CD14-positive monocyte (primary cell): Measurements from ENCODE around the gene COL21A1. TPM values are rescaled to one million over a fixed set of nuclear protein-coding genes. Genes with fewer than 3 reads are reported as not detected.

Experiments used
- DNase-seq, 3 donors: peaks; one replicate each; pipeline ENCODE4 v3.0.0-alpha.2; 2011 to 2022
- H2AFZ ChIP-seq: 2 replicates; pipeline ENCODE4 v1.6.0; 2012; ENCODE audit warnings: mild to moderate bottlenecking, low read depth, low read length, inconsistent platforms; ENCODE audit not compliant: insufficient read depth, poor library complexity, severe bottlenecking
- H3K27ac ChIP-seq, 2 donors: 1 replicate in 1 of 2; 2 replicates in 1 of 2; pipeline ENCODE4 v1.5.1; 2012 to 2013; ENCODE audit warnings: low read length in 2 of 2, control low read depth in 1 of 2, inconsistent platforms in 1 of 2, low read depth in 1 of 2, mild to moderate bottlenecking in 1 of 2
- H3K27me3 ChIP-seq, 2 donors: one replicate each; pipeline versions ENCODE4 v1.6.0 to v1.6.1; 2011 to 2013; ENCODE audit warnings: low read length in 2 of 2; ENCODE audit not compliant: control insufficient read depth in 2 of 2, insufficient read depth in 2 of 2
- H3K36me3 ChIP-seq, 2 donors: replicated peaks in 1 of 2; 1 replicate in 1 of 2; 2 replicates in 1 of 2; pipeline versions ENCODE4 v1.5.1 to v1.6.1; 2012 to 2013; ENCODE audit warnings: low read length in 2 of 2, control low read depth in 1 of 2, inconsistent platforms in 1 of 2, mild to moderate bottlenecking in 1 of 2; ENCODE audit not compliant: insufficient read depth in 2 of 2, control insufficient read depth in 1 of 2
- H3K4me1 ChIP-seq, 2 donors: 1 replicate in 1 of 2; 2 replicates in 1 of 2; pipeline versions ENCODE4 v1.5.1 to v1.6.1; 2012 to 2013; ENCODE audit warnings: low read length in 2 of 2, control low read depth in 1 of 2, inconsistent platforms in 1 of 2, mild to moderate bottlenecking in 1 of 2, moderate library complexity in 1 of 2; ENCODE audit not compliant: insufficient read depth in 2 of 2, control insufficient read depth in 1 of 2
- H3K4me2 ChIP-seq: replicated peaks from 2 replicates; pipeline ENCODE3; 2012; ENCODE audit warnings: low read length, moderate library complexity, mild to moderate bottlenecking; ENCODE audit not compliant: poor library complexity, severe bottlenecking; ENCODE audit errors: extremely low read depth
- H3K4me3 ChIP-seq, 3 experiments: fragments of 200-600 bp in 1 of 3; sonication (generic) in 1 of 3; replicated peaks in 1 of 3; 1 replicate in 2 of 3; 2 replicates in 1 of 3; pipeline ENCODE4 v1.5.1; 2011 to 2013; ENCODE audit warnings: low read length in 3 of 3, mild to moderate bottlenecking in 3 of 3, control low read depth in 2 of 3, low read depth in 2 of 3, inconsistent platforms in 1 of 3, moderate library complexity in 1 of 3
- H3K79me2 ChIP-seq: 2 replicates; pipeline ENCODE4 v1.6.0; 2012; ENCODE audit warnings: mild to moderate bottlenecking, control low read depth, inconsistent platforms, low read length, moderate library complexity; ENCODE audit not compliant: insufficient read depth
- H3K9ac ChIP-seq: 2 replicates; pipeline ENCODE4 v1.6.0; 2017; ENCODE audit warnings: low read length, mild to moderate bottlenecking; ENCODE audit not compliant: insufficient read depth, poor library complexity, severe bottlenecking
- H3K9me3 ChIP-seq, 2 donors: replicated peaks in 1 of 2; 1 replicate in 1 of 2; 2 replicates in 1 of 2; pipeline versions ENCODE4 v1.5.1 to v1.6.1; 2012 to 2013; ENCODE audit warnings: low read length in 2 of 2, control low read depth in 1 of 2; ENCODE audit not compliant: control insufficient read depth in 1 of 2, insufficient read depth in 1 of 2
- H4K20me1 ChIP-seq: 2 replicates; pipeline ENCODE4 v1.6.0; 2012; ENCODE audit warnings: mild to moderate bottlenecking, low read length, control low read depth, moderate library complexity; ENCODE audit not compliant: insufficient read depth
- H3K27ac Mint-ChIP-seq, 7 donors: one replicate each; pipeline ENCODE4 v1.8.0; 2020; ENCODE audit warnings: mild to moderate bottlenecking in 7 of 7, mixed read lengths in 7 of 7, moderate library complexity in 6 of 7, inconsistent platforms in 2 of 7
- H3K27me3 Mint-ChIP-seq, 3 donors: one replicate each; pipeline ENCODE4 v1.8.0; 2021 to 2022; ENCODE audit warnings: low read depth in 3 of 3, mild to moderate bottlenecking in 3 of 3, mixed read lengths in 3 of 3, moderate library complexity in 3 of 3, inconsistent platforms in 1 of 3
- H3K36me3 Mint-ChIP-seq, 2 donors: one replicate each; pipeline ENCODE4 v1.8.0; 2020; ENCODE audit warnings: mixed read lengths in 2 of 2, inconsistent platforms in 1 of 2, mild to moderate bottlenecking in 1 of 2
- H3K4me1 Mint-ChIP-seq: one replicate; pipeline ENCODE4 v1.8.0; 2020; ENCODE audit warnings: mild to moderate bottlenecking, mixed read lengths
- H3K4me3 Mint-ChIP-seq, 2 donors: one replicate each; pipeline ENCODE4 v1.8.0; 2020; ENCODE audit warnings: mild to moderate bottlenecking in 2 of 2, mixed read lengths in 2 of 2, moderate library complexity in 1 of 2
- H3K9me3 Mint-ChIP-seq, 7 donors: one replicate each; pipeline ENCODE4 v1.8.0; 2020 to 2022; ENCODE audit warnings: mixed read lengths in 7 of 7, mild to moderate bottlenecking in 6 of 7, moderate library complexity in 6 of 7, inconsistent platforms in 2 of 7
- CTCF ChIP-seq: fragments of 200-600 bp; IDR thresholded peaks from one replicate; pipeline ENCODE4 v1.8.0; 2022; ENCODE audit warnings: antibody characterized with exemption, mild to moderate bottlenecking
- WGBS: methylation state at CpG from one replicate; pipeline ENCODE4 v1.1.5; 2013; ENCODE audit warnings: missing lambda C conversion rate; ENCODE audit not compliant: insufficient coverage; 5-methylcytosine and 5-hydroxymethylcytosine counted together
- intact Hi-C, 2 donors: fragments of 100-400 bp; cut with micrococcal nuclease; formaldehyde crosslinking; loops; one replicate each; pipeline versions ENCODE4 v1.15.0 to v1.15.1; 2023
- polyA plus RNA-seq, 3 donors: library from polyadenylated mRNA; depleted of rRNA in 1 of 3; unstranded in 2 of 3; stranded (reverse) in 1 of 3; fragments of 300-500 nt in 2 of 3; fragments of >200 nt in 1 of 3; fragmentation: Illumina TruSeq in 2 of 3; gene quantifications; 1 replicate in 2 of 3; 2 replicates in 1 of 3; pipeline ENCODE4 v1.2.3, GENCODE V29; 2012 to 2021

The COL21A1 gene
- polyA plus RNA-seq, 3 donors, result 0.03 TPM; not detected in 2

GRCh38 chr6:56241124-56241802 lies 6.1 kb downstream of the COL21A1 start:
- H3K27ac ChIP-seq, result no peak overlapping the region
- H3K79me2 ChIP-seq, result no peaks in the 10 kb centered on the region
- no peak for DNase-seq
- Mint-ChIP-seq H3K4me3 (no peak overlapping the region), H3K27ac (no peak overlapping the region), H3K36me3 (no peaks in the 10 kb centered on the region), H3K4me1 (peaks cover 18% of the 10 kb centered on the region), H3K9me3 (no peaks in the 10 kb centered on the region), H3K27me3 (peaks cover 0 to 4% (median 3%) of the 10 kb centered on the region in 3 donors)
- intact Hi-C loops, result no loop called here
- peaks cover 2 to 4% of the 10 kb centered on the region in 2 donors for H3K27me3 ChIP-seq
- peaks cover 22 to 27% of the 10 kb centered on the region in 2 donors for H3K4me1 ChIP-seq
- H3K36me3 ChIP-seq, result no peaks in the 10 kb centered on the region
- H3K4me3 ChIP-seq, result no peak overlapping the region
- TF ChIP-seq CTCF, result no peak
- H3K4me2 ChIP-seq, result no peak overlapping the region
- 100% methylated on average over 1 of the region's 5 CpGs for WGBS
- no peak overlapping the region for H2AFZ ChIP-seq
- no peaks in the 10 kb centered on the region for H4K20me1 ChIP-seq
- H3K9me3 ChIP-seq, result no peaks in the 10 kb centered on the region
- no peak overlapping the region for H3K9ac ChIP-seq

- Histone ChIP-seq H3K27ac (no peak overlapping the region), H3K4me2 (no peak overlapping the region), H4K20me1 (no peaks in the 10 kb centered on the region), H3K9me3 (no peaks in the 10 kb centered on the region), H3K4me1 (peaks cover 5 to 6% of the 10 kb centered on the region in 2 donors), H3K79me2 (no peaks in the 10 kb centered on the region), H3K4me3 (no peak overlapping the region), H3K9ac (no peak overlapping the region), H3K36me3 (no peaks in the 10 kb centered on the region), H3K27me3 (no peaks in the 10 kb centered on the region), H2AFZ (no peak overlapping the region)
- no peaks in the 10 kb centered on the region for H3K9me3 Mint-ChIP-seq
- DNase-seq, result no peak
- H3K36me3 Mint-ChIP-seq, result no peaks in the 10 kb centered on the region
- peaks cover 4% of the 10 kb centered on the region for H3K4me1 Mint-ChIP-seq
- H3K27ac Mint-ChIP-seq, result no peak overlapping the region
- TF ChIP-seq CTCF, result no peak
- WGBS, result 36% methylated on average over 1 of the region's 2 CpGs
- H3K4me3 Mint-ChIP-seq, result no peak overlapping the region
- intact Hi-C loops, result no loop called here
- H3K27me3 Mint-ChIP-seq, result peaks cover 0 to 1% (median 0%) of the 10 kb centered on the region in 3 donors
Observed at GRCh38 chr6:56238352-56238751, 9.0 kb downstream of the COL21A1 start.
